Measurements from ENCODE around the gene FAM163A.
"Not testable (repeated sequence)": the region's sequence is repeated elsewhere in the genome, so short reads cannot be mapped to it uniquely, and the experiment has no call there.

Gene FAM163A

DNA sequence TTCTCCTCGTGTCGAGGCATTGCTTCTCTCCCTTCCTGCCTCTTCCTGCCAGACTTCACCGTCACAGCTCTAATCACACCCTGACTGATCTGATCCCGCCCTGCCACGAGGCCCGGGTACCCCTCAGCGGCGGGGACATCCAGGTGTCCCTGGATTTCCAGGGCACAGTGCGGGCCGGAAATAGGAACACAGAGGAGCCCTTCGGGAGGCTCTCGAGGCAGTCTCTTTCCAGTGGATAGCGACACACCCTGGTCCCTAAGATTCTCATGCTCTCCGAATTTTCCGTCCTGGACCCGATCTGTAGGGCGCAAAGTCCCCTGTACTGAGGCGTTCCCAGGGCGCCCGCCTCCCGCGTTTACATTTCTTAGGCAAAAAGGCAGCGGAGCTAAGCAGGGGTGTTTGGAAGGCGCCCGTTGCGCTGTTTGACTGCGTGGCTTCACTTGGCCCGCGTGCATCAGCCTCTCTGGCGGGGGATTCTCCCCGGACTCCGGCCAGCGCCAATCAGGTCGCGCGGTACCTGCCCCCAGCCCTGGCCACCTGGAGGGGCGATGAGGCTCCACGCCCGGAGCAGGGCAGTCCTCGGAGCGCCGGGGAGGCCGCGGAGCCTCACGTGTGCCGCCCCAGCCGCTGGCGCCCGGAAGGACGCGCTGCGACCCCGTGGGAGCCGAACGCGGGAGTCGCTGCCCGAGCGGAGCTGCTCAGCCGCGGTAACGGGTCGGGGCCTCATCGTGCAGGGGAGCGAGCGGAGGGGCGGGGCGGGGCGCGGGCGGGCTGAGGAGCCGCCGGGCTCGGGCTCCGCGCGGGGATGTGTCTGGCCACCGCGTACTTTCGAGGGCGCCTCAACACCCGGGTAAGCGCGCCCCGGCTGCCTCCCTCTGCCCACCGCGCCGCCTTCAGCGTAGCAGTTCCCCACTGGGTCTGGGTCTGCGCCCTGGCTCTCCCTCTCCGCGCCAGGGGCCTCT lies at the start of gene FAM163A:
FAM163A (plus strand) TSS at position 575 of the 962 bp plus-strand sequence. CDS start 69,807 bp downstream, outside the sequence.
- Histone ChIP-seq H3K27ac (no peak within 1 kb of the TSS), H3K27me3 (no peaks in the 10 kb centered on the region), H3K9me3 (peaks cover 28% of the 10 kb centered on the region), H3K36me3 (no peaks in the 10 kb centered on the region), H3K4me1 (no peaks in the 10 kb centered on the region), H3K9ac (no peak within 1 kb of the TSS), H4K20me1 (no peaks in the 10 kb centered on the region), H3K4me2 (no peak within 1 kb of the TSS), H3K4me3 (no peak within 1 kb of the TSS)
- TF ChIP-seq Cebpa-rat (IDR thresholded peaks at IDR 0.05): no peak

- not testable (repeated sequence) for H3K9me3 ChIP-seq, H3K27ac ChIP-seq, H3K9ac ChIP-seq, H3K4me1 ChIP-seq, H3K4me2 ChIP-seq, H3K36me3 ChIP-seq, H4K20me1 ChIP-seq, H3K4me3 ChIP-seq, H3K27me3 ChIP-seq
These were observed 48.6 kb upstream of the FAM163A start for GRCh38 chr1:179694530-179694929.

- TF ChIP-seq Cebpa-rat (IDR thresholded peaks at IDR 0.05): no peak
- H3K9me3 ChIP-seq: no peaks in the 10 kb centered on the region
- H3K36me3 ChIP-seq: no peaks in the 10 kb centered on the region
- no peak overlapping the region for H3K27ac ChIP-seq
- no peaks in the 10 kb centered on the region for H3K27me3 ChIP-seq
- no peak overlapping the region for H3K4me2 ChIP-seq
- no peak overlapping the region for H3K9ac ChIP-seq
- no peaks in the 10 kb centered on the region for H4K20me1 ChIP-seq
- H3K4me1 ChIP-seq: no peaks in the 10 kb centered on the region
- H3K4me3 ChIP-seq: no peak overlapping the region
These were observed 40.0 kb upstream of the FAM163A start for GRCh38 chr1:179702946-179703539.

DNA sequence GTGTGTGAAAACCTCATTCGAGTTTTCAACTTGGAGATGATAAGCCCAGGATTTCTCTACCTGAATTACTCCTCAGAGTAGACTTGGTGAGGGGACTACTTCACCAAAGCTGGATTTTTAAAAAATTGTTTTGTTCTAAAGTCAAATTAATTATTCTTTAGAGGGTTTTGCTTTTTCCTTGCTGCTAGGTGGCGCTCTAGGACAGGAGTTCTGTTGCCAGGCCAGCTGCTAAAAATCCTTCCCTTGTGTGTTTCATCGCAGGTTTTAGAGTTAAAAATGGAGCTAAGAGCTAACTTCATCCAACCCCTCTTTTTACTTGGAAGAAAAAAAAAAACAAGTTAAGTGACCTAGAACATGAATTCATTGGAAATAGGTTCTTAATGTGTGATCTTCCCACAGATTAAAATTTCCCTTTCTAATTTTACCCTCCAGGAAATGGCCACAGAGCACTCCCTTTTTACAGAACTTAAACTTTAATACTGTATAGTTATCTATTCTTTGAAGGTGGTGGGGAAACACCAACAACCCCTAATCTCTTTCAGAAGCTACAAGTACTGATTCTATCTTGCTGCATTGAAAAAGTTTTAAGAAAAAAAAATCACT lies 36.7 kb upstream of the FAM163A start:
- no peaks in the 10 kb centered on the region for H4K20me1 ChIP-seq
- no peaks in the 10 kb centered on the region for H3K36me3 ChIP-seq
- H3K27ac ChIP-seq: no peak overlapping the region
- H3K9ac ChIP-seq: no peak overlapping the region
- H3K4me3 ChIP-seq: no peak overlapping the region
- no peak for TF ChIP-seq Cebpa-rat (IDR thresholded peaks at IDR 0.05)
- H3K27me3 ChIP-seq: no peaks in the 10 kb centered on the region
- H3K4me1 ChIP-seq: peaks cover 8% of the 10 kb centered on the region
- no peaks in the 10 kb centered on the region for H3K9me3 ChIP-seq
- H3K4me2 ChIP-seq: no peak overlapping the region

DNA sequence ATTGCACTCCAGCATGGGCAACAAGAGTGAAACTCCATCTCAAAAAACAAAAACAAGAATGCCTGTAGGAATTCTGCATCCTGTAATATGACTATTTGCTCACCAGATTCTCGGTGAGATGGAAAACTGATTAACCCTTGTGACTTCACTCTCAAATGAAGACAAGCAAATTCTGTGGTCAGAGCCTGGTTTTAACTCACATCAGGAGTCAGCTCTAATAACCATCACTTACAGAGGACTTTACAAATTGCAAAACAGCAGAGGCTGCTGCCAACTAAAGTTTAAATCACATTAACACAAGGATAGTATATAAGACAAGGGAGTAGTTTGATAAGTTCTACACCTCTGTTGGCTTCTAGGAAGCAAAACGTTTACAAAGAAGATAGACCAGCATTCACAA lies 35.7 kb upstream of the FAM163A start:
- Histone ChIP-seq H3K36me3 (no peaks in the 10 kb centered on the region), H3K27me3 (no peaks in the 10 kb centered on the region), H3K9ac (no peak overlapping the region), H3K4me3 (no peak overlapping the region), H4K20me1 (no peaks in the 10 kb centered on the region), H3K27ac (no peak overlapping the region), H3K4me2 (no peak overlapping the region), H3K9me3 (no peaks in the 10 kb centered on the region), H3K4me1 (peaks cover 8% of the 10 kb centered on the region)
- no peak for TF ChIP-seq Cebpa-rat (IDR thresholded peaks at IDR 0.05)

DNA sequence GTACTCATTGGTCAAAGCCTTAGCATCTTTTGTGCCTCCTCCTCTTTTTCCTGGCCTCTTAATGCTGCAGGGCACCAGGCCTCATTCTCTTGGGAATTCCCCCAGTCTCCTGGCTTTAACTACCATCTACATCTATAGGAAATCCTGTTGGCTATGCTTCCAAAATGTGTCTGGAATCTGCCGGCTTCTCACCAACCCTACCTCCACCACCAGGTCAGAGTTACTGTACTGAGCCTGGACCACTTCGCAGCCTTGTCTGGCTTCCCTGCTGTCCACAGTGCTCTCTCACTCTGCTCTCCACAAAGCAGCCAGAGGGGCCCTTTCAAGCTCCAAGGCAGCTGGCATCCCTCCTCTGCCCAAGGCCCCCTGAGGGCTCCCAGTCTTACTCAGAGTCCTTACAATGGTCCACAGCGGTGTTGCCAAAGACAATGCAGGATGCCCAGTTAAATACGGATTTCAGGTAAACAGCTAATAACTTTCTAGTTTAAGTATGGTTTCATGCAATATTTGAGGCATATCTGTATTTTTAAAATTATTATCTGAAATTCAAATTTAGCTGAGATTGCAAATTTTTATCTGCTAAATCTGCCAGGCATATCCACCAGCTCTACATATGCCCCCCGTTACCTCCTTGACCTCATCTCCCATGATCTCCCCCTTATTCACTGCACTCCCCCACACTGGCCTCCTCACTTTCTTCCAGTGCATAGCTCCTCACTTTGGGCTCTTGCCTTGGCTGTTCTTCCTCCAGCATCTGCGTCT lies 34.5 kb upstream of the FAM163A start:
- H3K9ac ChIP-seq: no peak overlapping the region
- TF ChIP-seq Cebpa-rat (IDR thresholded peaks at IDR 0.05): no peak
- no peaks in the 10 kb centered on the region for H4K20me1 ChIP-seq
- no peaks in the 10 kb centered on the region for H3K36me3 ChIP-seq
- H3K27ac ChIP-seq: no peak overlapping the region
- H3K4me3 ChIP-seq: no peak overlapping the region
- no peak overlapping the region for H3K4me2 ChIP-seq
- H3K4me1 ChIP-seq: peaks cover 8% of the 10 kb centered on the region
- no peaks in the 10 kb centered on the region for H3K27me3 ChIP-seq
- peaks cover 5% of the 10 kb centered on the region; the same call in 1 of the 2 replicates for H3K9me3 ChIP-seq

- H3K4me1 ChIP-seq: peaks cover 8% of the 10 kb centered on the region
- H3K27me3 ChIP-seq: no peaks in the 10 kb centered on the region
- no peaks in the 10 kb centered on the region for H4K20me1 ChIP-seq
- H3K9me3 ChIP-seq: peaks cover 16% of the 10 kb centered on the region
- H3K36me3 ChIP-seq: no peaks in the 10 kb centered on the region
- H3K27ac ChIP-seq: no peak overlapping the region
- H3K4me2 ChIP-seq: 0 out of 2 replicates have a peak overlapping the region, but pooled peaks have one; percentile 2
- no peak overlapping the region for H3K4me3 ChIP-seq
- no peak overlapping the region for H3K9ac ChIP-seq
- TF ChIP-seq Cebpa-rat (IDR thresholded peaks at IDR 0.05): no peak
These were observed 33.2 kb upstream of the FAM163A start for GRCh38 chr1:179709841-179710329.

GRCh38 chr1:179714159-179714558 lies 28.9 kb upstream of the FAM163A start:
- peaks cover 8% of the 10 kb centered on the region for H3K4me1 ChIP-seq
- H4K20me1 ChIP-seq: no peaks in the 10 kb centered on the region
- H3K4me2 ChIP-seq: no peak overlapping the region
- no peaks in the 10 kb centered on the region for H3K36me3 ChIP-seq
- H3K4me3 ChIP-seq: no peak overlapping the region
- no peak overlapping the region for H3K27ac ChIP-seq
- no peak overlapping the region for H3K9ac ChIP-seq
- H3K27me3 ChIP-seq: no peaks in the 10 kb centered on the region
- peaks cover 57% of the 10 kb centered on the region for H3K9me3 ChIP-seq
- TF ChIP-seq Cebpa-rat (IDR thresholded peaks at IDR 0.05): no peak

GRCh38 chr1:179714623-179715022 lies 28.5 kb upstream of the FAM163A start:
- Histone ChIP-seq H3K4me2 (no peak overlapping the region), H3K36me3 (no peaks in the 10 kb centered on the region), H4K20me1 (no peaks in the 10 kb centered on the region), H3K27ac (no peak overlapping the region), H3K4me1 (peaks cover 7% of the 10 kb centered on the region), H3K4me3 (no peak overlapping the region), H3K9ac (no peak overlapping the region), H3K9me3 (peaks cover 61% of the 10 kb centered on the region), H3K27me3 (no peaks in the 10 kb centered on the region)
- TF ChIP-seq Cebpa-rat (IDR thresholded peaks at IDR 0.05): no peak

Measured in BLaER1 (cell line).